OCI-M1 (cell line): ENCODE data around the gene ZFP57.

Experiments used
- DNase-seq: peaks from one replicate; lab custom pipeline; 2025; lab: John Stamatoyannopoulos, UW

ZFP57 gene

GRCh38 chr6:29680904-29681303, at the start of gene ZFP57:
Gene ZFP57 (minus strand): TSS chr6:29681152. CDS start chr6:29677003, 4,149 bp downstream.
- DNase-seq: no peak

GRCh38 chr6:29730575-29731126, 49.7 kb upstream of the ZFP57 start:
- no peak for DNase-seq

GRCh38 chr6:29729774-29730328, 48.9 kb upstream of the ZFP57 start:
- DNase-seq: no peak

GRCh38 chr6:29728875-29729270, 47.9 kb upstream of the ZFP57 start:
- DNase-seq: no peak

GRCh38 chr6:29728173-29728874, 47.4 kb upstream of the ZFP57 start:
- DNase-seq: no peak

GRCh38 chr6:29727637-29728036, 46.7 kb upstream of the ZFP57 start:
- no peak for DNase-seq

- no peak for DNase-seq
These were observed 45.7 kb upstream of the ZFP57 start for GRCh38 chr6:29726571-29727194.

- no peak for DNase-seq
These were observed 45.0 kb upstream of the ZFP57 start for GRCh38 chr6:29726001-29726400.

- no peak for DNase-seq
These were observed 44.3 kb upstream of the ZFP57 start for GRCh38 chr6:29724937-29725869.

- peak; percentile 42 for DNase-seq
These were observed 43.0 kb upstream of the ZFP57 start for GRCh38 chr6:29723666-29724588.

GRCh38 chr6:29723262-29723665, 42.3 kb upstream of the ZFP57 start, which contains the start of gene HLA-F:
Gene HLA-F (plus strand): TSS chr6:29723434. CDS start chr6:29723464, 30 bp downstream.
- DNase-seq: peak; percentile 95

- peak; percentile 8 for DNase-seq
These were observed 39.9 kb upstream of the ZFP57 start for GRCh38 chr6:29720863-29721262.

GRCh38 chr6:29710281-29710941, 29.5 kb upstream of the ZFP57 start:
- no peak for DNase-seq

GRCh38 chr6:29709188-29709587, 28.2 kb upstream of the ZFP57 start:
- DNase-seq: no peak

- DNase-seq: peak; percentile 18
These were observed 27.7 kb upstream of the ZFP57 start for GRCh38 chr6:29708432-29709179.

- DNase-seq: peak; percentile 62
These were observed 24.7 kb upstream of the ZFP57 start for GRCh38 chr6:29705389-29706231.

GRCh38 chr6:29702519-29703103, 21.7 kb upstream of the ZFP57 start:
- peak; percentile 81 for DNase-seq
